MM.1S (cell line): ENCODE results near the gene MYO9A.

Experiments
- DNase-seq: peaks from one replicate; pipeline ENCODE4 v3.0.0-alpha.2; 2015
- H2AFZ ChIP-seq: fragments of 300-600 bp; sonication (generic); 2 replicates; pipeline ENCODE4 v1.6.0; 2016; ENCODE audit warnings: antibody characterized with exemption, low read length
- H3F3A ChIP-seq: fragments of 300-600 bp; sonication (generic); 2 replicates; pipeline ENCODE4 v1.6.1; 2016; ENCODE audit warnings: mild to moderate bottlenecking, antibody characterized with exemption, low read length, moderate library complexity, mixed read lengths; ENCODE audit not compliant: insufficient read depth
- H3K27ac ChIP-seq: fragments of 300-600 bp; sonication (generic); 2 replicates; pipeline ENCODE4 v1.5.1; 2016; ENCODE audit warnings: mild to moderate bottlenecking, low read length
- H3K27me3 ChIP-seq: fragments of 300-600 bp; sonication (generic); replicated peaks from 2 replicates; pipeline ENCODE4 v1.6.0; 2016; ENCODE audit warnings: low read length; ENCODE audit not compliant: insufficient read depth
- H3K36me3 ChIP-seq: fragments of 300-600 bp; sonication (generic); replicated peaks from 2 replicates; pipeline ENCODE4 v1.6.1; 2016; ENCODE audit warnings: mild to moderate bottlenecking, low read length, mixed read lengths; ENCODE audit not compliant: insufficient read depth
- H3K4me1 ChIP-seq: fragments of 300-600 bp; sonication (generic); 2 replicates; pipeline ENCODE4 v1.6.1; 2016; ENCODE audit warnings: low read length, mixed read lengths
- H3K4me2 ChIP-seq: fragments of 300-600 bp; sonication (generic); 2 replicates; pipeline ENCODE4 v1.6.0; 2016; ENCODE audit warnings: low read depth, low read length
- H3K4me3 ChIP-seq: fragments of 300-600 bp; sonication (generic); 2 replicates; pipeline ENCODE4 v1.5.1; 2016; ENCODE audit warnings: low read length, mixed read lengths
- H3K79me2 ChIP-seq: fragments of 300-600 bp; sonication (generic); 2 replicates; pipeline ENCODE4 v1.6.1; 2016; ENCODE audit warnings: mixed run types, low read length, mixed read lengths
- H3K9ac ChIP-seq: fragments of 300-600 bp; sonication (generic); 2 replicates; pipeline ENCODE4 v1.6.1; 2016; ENCODE audit warnings: low read length, mixed read lengths
- H3K9me2 ChIP-seq: fragments of 300-600 bp; sonication (generic); replicated peaks from 2 replicates; pipeline ENCODE4 v1.6.1; 2016; ENCODE audit warnings: mild to moderate bottlenecking, low read length, mixed read lengths; ENCODE audit not compliant: insufficient read depth
- H3K9me3 ChIP-seq: fragments of 300-600 bp; sonication (generic); replicated peaks from 2 replicates; pipeline ENCODE4 v1.6.1; 2016; ENCODE audit warnings: mild to moderate bottlenecking, low read length, mixed read lengths; ENCODE audit not compliant: insufficient read depth
- H4K20me1 ChIP-seq: fragments of 300-600 bp; sonication (generic); 2 replicates; pipeline ENCODE4 v1.6.1; 2016; ENCODE audit warnings: mild to moderate bottlenecking, low read length, moderate library complexity, mixed read lengths; ENCODE audit not compliant: insufficient read depth
- CTCF ChIP-seq: fragments of 300-600 bp; sonication (generic); IDR thresholded peaks from 2 replicates; pipeline ENCODE4 v1.5.1; 2016; ENCODE audit warnings: antibody characterized with exemption, low read length, mixed read lengths
- EZH2 ChIP-seq: fragments of 300-600 bp; sonication (generic); optimal IDR thresholded peaks from 2 replicates; pipeline ENCODE3; 2017; ENCODE audit warnings: low read depth, mild to moderate bottlenecking, antibody characterized with exemption, low read length, mixed read lengths
- EZH2phosphoT487 ChIP-seq: fragments of 300-600 bp; sonication (generic); IDR thresholded peaks from 2 replicates; pipeline ENCODE4 v1.6.1; 2018; ENCODE audit warnings: antibody characterized with exemption, low read length

MYO9A gene

GRCh38 chr15:71822890-71823630 lies 294.9 kb downstream of the MYO9A start:
- no peaks in the 10 kb centered on the region for H4K20me1 ChIP-seq
- H2AFZ ChIP-seq = no peak overlapping the region
- H3K27ac ChIP-seq = no peak overlapping the region
- H3K4me1 ChIP-seq = no peaks in the 10 kb centered on the region
- H3K4me3 ChIP-seq = no peak overlapping the region
- no peaks in the 10 kb centered on the region for H3K79me2 ChIP-seq
- no peaks in the 10 kb centered on the region for H3F3A ChIP-seq
- H3K9me2 ChIP-seq = no peaks in the 10 kb centered on the region
- no peak overlapping the region for H3K4me2 ChIP-seq
- H3K36me3 ChIP-seq = no peaks in the 10 kb centered on the region
- H3K9me3 ChIP-seq = no peaks in the 10 kb centered on the region
- H3K27me3 ChIP-seq = no peaks in the 10 kb centered on the region
- H3K9ac ChIP-seq = no peak overlapping the region
- DNase-seq = no peak
- TF ChIP-seq CTCF (no peak), EZH2 (no peak), EZH2phosphoT487 (no peak)

- Histone ChIP-seq H3K9ac (no peak overlapping the region), H3K36me3 (no peaks in the 10 kb centered on the region), H3K4me3 (no peak overlapping the region), H3F3A (no peaks in the 10 kb centered on the region), H3K4me1 (no peaks in the 10 kb centered on the region), H3K27ac (no peak overlapping the region), H3K9me3 (no peaks in the 10 kb centered on the region), H3K27me3 (no peaks in the 10 kb centered on the region), H3K79me2 (no peaks in the 10 kb centered on the region), H2AFZ (no peak overlapping the region), H3K9me2 (no peaks in the 10 kb centered on the region), H3K4me2 (no peak overlapping the region), H4K20me1 (no peaks in the 10 kb centered on the region)
- no peak for DNase-seq
- TF ChIP-seq EZH2 (no peak), EZH2phosphoT487 (no peak), CTCF (no peak)
Measured at GRCh38 chr15:71821547-71822129, 296.3 kb downstream of the MYO9A start.

- TF ChIP-seq EZH2 = no peak
- no peak for TF ChIP-seq CTCF
- TF ChIP-seq EZH2phosphoT487 = no peak
- H3K9me3 ChIP-seq = no peaks in the 10 kb centered on the region
- H3K4me1 ChIP-seq = no peaks in the 10 kb centered on the region
Measured at GRCh38 chr15:71820127-71820526, 297.8 kb downstream of the MYO9A start.

More at GRCh38 chr15:71820127-71820526, 297.8 kb downstream of the MYO9A start:
- Histone ChIP-seq H3K79me2 (no peaks in the 10 kb centered on the region), H3K36me3 (no peaks in the 10 kb centered on the region), H4K20me1 (no peaks in the 10 kb centered on the region), H3K27ac (no peak overlapping the region), H3K27me3 (no peaks in the 10 kb centered on the region), H3K9ac (no peak overlapping the region), H3K4me3 (no peak overlapping the region), H2AFZ (no peak overlapping the region), H3F3A (no peaks in the 10 kb centered on the region), H3K9me2 (no peaks in the 10 kb centered on the region), H3K4me2 (no peak overlapping the region)
- DNase-seq = no peak
